HFF-Myc (cell line): Measurements from ENCODE around the gene LAMP5.

ENCODE experiments used
- DNase-seq: peaks from one replicate; pipeline ENCODE4 v3.0.0-alpha.2; 2011; ENCODE audit warnings: low read depth; ENCODE audit errors: extremely low read depth
- H3K4me3 ChIP-seq: replicated peaks from 2 replicates; pipeline ENCODE4 v1.5.1; 2011; ENCODE audit warnings: low read depth, mild to moderate bottlenecking, control low read depth, low read length
- CTCF ChIP-seq: IDR thresholded peaks from 2 replicates; pipeline ENCODE4 v1.5.1; 2012; ENCODE audit warnings: mild to moderate bottlenecking, low read depth, low read length, control low read depth; ENCODE audit errors: missing control alignments

The LAMP5 gene

GRCh38 chr20:9570612-9571011, 56.2 kb downstream of the LAMP5 start:
- no peak overlapping the region for H3K4me3 ChIP-seq
- TF ChIP-seq CTCF = no peak
- DNase-seq = no peak

DNA sequence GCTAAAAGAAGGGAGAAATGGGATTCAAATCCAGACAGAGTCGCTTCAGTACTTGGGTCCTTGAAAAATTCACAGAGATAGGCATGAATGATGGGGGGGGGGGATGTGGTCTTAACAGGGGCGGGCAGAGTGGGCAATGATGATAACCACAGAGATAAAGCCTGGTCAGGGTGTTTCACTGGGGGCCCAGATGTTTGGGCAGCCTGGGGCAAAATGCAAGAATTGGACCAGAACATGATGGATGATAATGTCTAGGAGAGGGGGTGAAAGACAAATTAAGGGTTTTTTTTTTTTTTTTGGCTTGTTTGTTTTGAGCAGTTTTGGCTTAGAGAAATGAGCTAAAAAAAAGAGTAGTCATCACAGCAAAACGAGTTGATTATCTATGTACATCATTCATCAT, 57.4 kb downstream of the LAMP5 start:
- no peak for DNase-seq
- TF ChIP-seq CTCF = no peak
- no peak overlapping the region for H3K4me3 ChIP-seq

DNA sequence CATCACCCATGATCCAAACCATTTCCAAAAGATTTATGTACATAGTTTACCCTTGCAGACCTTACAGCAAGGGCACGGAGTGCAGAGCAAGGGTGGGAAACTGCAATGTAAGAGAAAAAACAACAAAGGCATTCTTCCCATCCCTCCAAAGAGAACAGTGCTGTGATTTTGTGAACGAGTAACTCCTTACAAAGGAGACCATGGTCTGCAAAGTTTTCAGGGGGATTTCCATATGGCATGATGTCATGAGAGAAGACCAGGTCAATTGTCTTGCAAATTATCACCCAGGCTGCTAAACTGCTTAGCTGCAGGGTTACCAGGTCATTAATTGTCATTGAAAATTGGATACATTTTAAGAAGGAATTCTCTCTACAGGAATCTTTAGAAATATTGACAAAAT, 58.3 kb downstream of the LAMP5 start:
- TF ChIP-seq CTCF = no peak
- H3K4me3 ChIP-seq = no peak overlapping the region

DNA sequence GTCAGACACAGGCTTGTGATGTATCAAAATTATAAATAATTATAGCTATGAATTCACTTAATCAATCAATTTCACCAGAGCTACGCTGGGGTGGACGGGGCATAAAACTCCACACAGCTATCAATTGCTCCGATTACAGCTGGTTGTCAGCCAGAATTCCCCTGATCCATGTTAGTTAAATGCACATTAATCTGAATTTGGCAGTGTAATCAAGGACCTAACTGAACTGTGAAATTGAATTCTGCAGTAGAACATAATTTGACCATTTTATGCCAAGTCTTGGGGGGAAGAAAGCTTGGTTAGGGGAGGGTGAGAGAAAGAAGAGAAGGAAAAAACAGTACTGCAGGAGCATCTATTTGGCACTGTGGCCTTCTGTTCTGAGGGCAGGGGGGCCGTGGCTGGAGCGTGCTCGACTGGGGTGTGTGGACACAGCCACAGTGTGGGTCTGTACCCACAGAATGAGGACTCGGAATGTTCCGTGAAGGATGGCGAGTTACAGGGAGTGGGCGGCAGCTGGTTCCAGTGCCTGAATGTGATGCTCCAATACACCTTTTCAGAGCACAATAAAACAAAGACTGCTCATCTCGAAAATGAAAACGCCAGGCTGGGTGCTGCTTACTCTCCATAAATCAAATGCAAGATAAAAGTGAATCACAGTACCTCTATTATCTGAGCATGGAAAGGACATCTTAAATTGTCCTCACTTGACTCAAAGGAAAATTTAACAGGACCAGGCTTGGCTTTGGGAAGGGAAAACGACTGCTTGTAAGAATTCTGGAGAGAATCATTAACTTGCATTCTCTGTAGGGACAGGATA, 59.2 kb downstream of the LAMP5 start:
- H3K4me3 ChIP-seq = no peak overlapping the region
- no peak for TF ChIP-seq CTCF
- DNase-seq = no peak

More for the DNA sequence above, 58.3 kb downstream of the LAMP5 start:
- DNase-seq = no peak

GRCh38 chr20:9574181-9574580, 59.8 kb downstream of the LAMP5 start:
- TF ChIP-seq CTCF = no peak
- no peak overlapping the region for H3K4me3 ChIP-seq
- DNase-seq = no peak

- H3K4me3 ChIP-seq = no peak overlapping the region
- DNase-seq = no peak
- no peak for TF ChIP-seq CTCF
These were observed 60.4 kb downstream of the LAMP5 start for GRCh38 chr20:9574776-9575175.

DNA sequence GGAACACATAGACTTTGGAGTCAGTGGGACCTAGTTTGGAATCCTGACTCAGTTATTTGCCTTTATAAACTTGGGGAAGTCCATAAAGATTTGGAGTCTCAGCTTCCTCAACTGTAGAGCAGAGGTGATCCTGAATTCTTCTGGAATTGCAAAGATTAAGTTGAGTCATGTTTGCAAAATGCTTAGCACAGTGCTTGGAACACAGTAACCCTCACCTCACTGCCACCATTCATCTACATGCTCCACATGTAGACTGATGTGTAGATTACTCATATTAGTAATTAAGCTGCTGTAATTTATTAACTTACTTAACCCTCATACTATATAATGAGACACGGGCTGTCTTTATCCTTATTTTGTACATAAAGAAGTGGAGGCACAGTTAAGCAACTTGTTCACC, 61.4 kb downstream of the LAMP5 start:
- no peak for DNase-seq
- no peak overlapping the region for H3K4me3 ChIP-seq
- TF ChIP-seq CTCF = no peak
